Chondrocyte (in vitro differentiated cells): Measurements from ENCODE around the gene CEP250. TPM values are rescaled to one million over a fixed set of nuclear protein-coding genes. Genes with fewer than 3 reads are reported as not detected.
"Not testable (repeated sequence)": the region's sequence is repeated elsewhere in the genome, so short reads cannot be mapped to it uniquely, and the experiment has no call there.

Experiments used
- DNase-seq: peaks from one replicate; pipeline ENCODE4 v3.0.0; 2021; ENCODE audit warnings: mixed read lengths, low spot score
- H3K27ac Mint-ChIP-seq: one replicate; pipeline ENCODE4 v1.8.0; 2021; ENCODE audit warnings: mild to moderate bottlenecking, moderate library complexity, mixed read lengths; ENCODE audit not compliant: unreplicated experiment
- H3K27me3 Mint-ChIP-seq: 2 replicates; pipeline ENCODE4 v1.8.0; 2021; ENCODE audit warnings: low read depth, mixed read lengths
- H3K36me3 Mint-ChIP-seq: 2 replicates; pipeline ENCODE4 v1.8.0; 2021; ENCODE audit warnings: low read depth, mixed read lengths
- H3K4me1 Mint-ChIP-seq: 2 replicates; pipeline ENCODE4 v1.8.0; 2021; ENCODE audit warnings: low read depth, mild to moderate bottlenecking, mixed read lengths
- H3K4me3 Mint-ChIP-seq: one replicate; pipeline ENCODE4 v1.8.0; 2021; ENCODE audit warnings: mild to moderate bottlenecking, moderate library complexity, mixed read lengths; ENCODE audit not compliant: unreplicated experiment
- H3K9me3 Mint-ChIP-seq: 2 replicates; pipeline ENCODE4 v1.8.0; 2021; ENCODE audit warnings: low read depth, mixed read lengths
- CTCF ChIP-seq: fragments of 200-600 bp; sonication (generic); IDR thresholded peaks from 2 replicates; pipeline ENCODE4 v1.5.0; 2021; ENCODE audit warnings: antibody characterized with exemption, mild to moderate bottlenecking, moderate library complexity
- total RNA-seq: library from RNA; stranded (reverse); gene quantifications from 3 replicates; pipeline ENCODE4 v1.2.1, GENCODE V29; 2021

CEP250 gene
- total RNA-seq, 1 donor from 2014 or later: 43.6 TPM

- Mint-ChIP-seq H3K9me3 (no peaks in the 10 kb centered on the region), H3K36me3 (peaks cover 16% of the 10 kb centered on the region), H3K27ac (no peak overlapping the region), H3K27me3 (no peaks in the 10 kb centered on the region), H3K4me1 (peaks cover 22% of the 10 kb centered on the region), H3K4me3 (no peak overlapping the region)
- no peak for DNase-seq
- no peak for TF ChIP-seq CTCF
Measured at GRCh38 chr20:35546127-35546526, 90.7 kb downstream of the CEP250 start.

GRCh38 chr20:35547329-35547728 is 91.9 kb downstream of the CEP250 start:
- H3K4me3 Mint-ChIP-seq: no peak overlapping the region

GRCh38 chr20:35551503-35551902 is 96.1 kb downstream of the CEP250 start:
- no peaks in the 10 kb centered on the region for H3K4me1 Mint-ChIP-seq
- H3K9me3 Mint-ChIP-seq: no peaks in the 10 kb centered on the region
- no peak overlapping the region for H3K4me3 Mint-ChIP-seq
- DNase-seq: peak; percentile 55
- no peaks in the 10 kb centered on the region for H3K27me3 Mint-ChIP-seq
- H3K27ac Mint-ChIP-seq: no peak overlapping the region
- peaks cover 28% of the 10 kb centered on the region for H3K36me3 Mint-ChIP-seq
- no peak for TF ChIP-seq CTCF

More at GRCh38 chr20:35547329-35547728, 91.9 kb downstream of the CEP250 start:
- H3K27ac Mint-ChIP-seq: no peak overlapping the region
- DNase-seq: peak; percentile 37
- no peaks in the 10 kb centered on the region for H3K9me3 Mint-ChIP-seq
- peaks cover 16% of the 10 kb centered on the region for H3K36me3 Mint-ChIP-seq
- no peak for TF ChIP-seq CTCF
- peaks cover 12% of the 10 kb centered on the region for H3K4me1 Mint-ChIP-seq
- no peaks in the 10 kb centered on the region for H3K27me3 Mint-ChIP-seq

- Mint-ChIP-seq H3K27ac (no peak overlapping the region), H3K27me3 (no peaks in the 10 kb centered on the region), H3K9me3 (no peaks in the 10 kb centered on the region), H3K4me3 (no peak overlapping the region), H3K4me1 (no peaks in the 10 kb centered on the region), H3K36me3 (peaks cover 35% of the 10 kb centered on the region)
- TF ChIP-seq CTCF: no peak
- DNase-seq: peak; percentile 4
Measured at GRCh38 chr20:35552914-35553313, 97.5 kb downstream of the CEP250 start.

GRCh38 chr20:35555461-35555860 is 100.1 kb downstream of the CEP250 start:
- H3K36me3 Mint-ChIP-seq: peaks cover 31% of the 10 kb centered on the region
- H3K9me3 Mint-ChIP-seq, H3K4me3 Mint-ChIP-seq, H3K27me3 Mint-ChIP-seq, H3K4me1 Mint-ChIP-seq, H3K27ac Mint-ChIP-seq: not testable (repeated sequence)
- peak; percentile 19 for DNase-seq

GRCh38 chr20:35555951-35556645 is 100.7 kb downstream of the CEP250 start:
- H3K36me3 Mint-ChIP-seq: peaks cover 31% of the 10 kb centered on the region
- no peaks in the 10 kb centered on the region for H3K27me3 Mint-ChIP-seq
- H3K9me3 Mint-ChIP-seq: no peaks in the 10 kb centered on the region
- DNase-seq: peak; percentile 81
- H3K4me1 Mint-ChIP-seq: peaks cover 2% of the 10 kb centered on the region
- TF ChIP-seq CTCF: no peak
- H3K4me3 Mint-ChIP-seq: no peak overlapping the region
- H3K27ac Mint-ChIP-seq: no peak overlapping the region
